RPMI8226 (cell line): ENCODE results near the gene FAM9A.
A peak's percentile ranks its signal among the peaks of the same experiment; 100 is the strongest.

Source experiments
- DNase-seq: peaks from one replicate; pipeline ENCODE4 v3.0.0-alpha.2; 2015

Gene FAM9A

DNA sequence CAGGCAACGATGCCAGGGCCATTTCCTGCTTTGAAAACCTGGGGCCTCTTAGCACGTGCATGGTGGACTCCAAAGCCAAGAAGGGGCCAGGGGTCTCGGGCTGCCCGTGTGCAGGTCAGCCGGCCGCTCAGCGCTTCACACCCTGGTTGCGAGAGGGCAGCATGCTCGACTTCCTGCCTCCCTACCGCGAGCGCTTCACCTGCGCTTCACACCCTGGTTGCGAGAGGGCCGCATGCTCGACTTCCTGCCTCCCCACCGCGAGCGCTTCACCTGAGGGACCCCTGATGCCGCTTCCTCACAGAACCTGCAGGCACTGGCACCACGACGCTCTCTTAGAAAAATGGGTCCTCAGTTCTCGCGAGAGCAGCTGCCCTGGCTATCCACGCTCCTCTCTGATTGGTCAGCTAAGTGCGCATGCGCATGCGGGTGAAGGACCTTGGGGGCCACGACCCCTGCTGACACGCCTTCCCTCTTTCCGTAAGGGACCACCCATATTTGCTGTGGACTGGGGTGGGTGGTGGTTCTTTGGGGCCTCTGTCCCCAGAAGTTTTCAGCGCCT, at the start of gene FAM9A:
Gene FAM9A (minus strand): TSS at position 343 of the 559 bp plus-strand sequence. CDS start 1,212 bp downstream, outside the sequence.
- no peak for DNase-seq

GRCh38 chrX:8850478-8850877, 49.3 kb upstream of the FAM9A start:
- DNase-seq: no peak

DNA sequence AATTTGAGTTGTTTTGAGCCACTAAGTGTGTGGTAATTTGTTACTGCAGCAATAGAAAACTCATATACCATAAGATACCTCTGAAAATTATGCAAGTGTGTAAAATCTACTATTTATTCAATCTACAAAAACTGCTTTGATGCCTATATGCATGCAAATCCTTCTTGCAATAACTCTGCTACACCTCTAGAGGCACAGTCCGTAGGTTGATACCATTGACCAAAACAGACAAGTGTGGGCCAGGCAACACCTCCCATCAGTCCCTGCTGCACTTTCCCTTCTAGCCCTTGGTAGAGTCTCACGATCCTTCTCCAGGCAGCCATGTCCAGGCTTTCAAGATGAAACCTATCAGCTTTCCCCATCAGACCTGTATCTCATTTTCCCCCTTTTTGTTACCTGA, 48.8 kb upstream of the FAM9A start:
- peak; percentile 4 for DNase-seq

GRCh38 chrX:8849458-8849857, 48.3 kb upstream of the FAM9A start:
- no peak for DNase-seq

DNA sequence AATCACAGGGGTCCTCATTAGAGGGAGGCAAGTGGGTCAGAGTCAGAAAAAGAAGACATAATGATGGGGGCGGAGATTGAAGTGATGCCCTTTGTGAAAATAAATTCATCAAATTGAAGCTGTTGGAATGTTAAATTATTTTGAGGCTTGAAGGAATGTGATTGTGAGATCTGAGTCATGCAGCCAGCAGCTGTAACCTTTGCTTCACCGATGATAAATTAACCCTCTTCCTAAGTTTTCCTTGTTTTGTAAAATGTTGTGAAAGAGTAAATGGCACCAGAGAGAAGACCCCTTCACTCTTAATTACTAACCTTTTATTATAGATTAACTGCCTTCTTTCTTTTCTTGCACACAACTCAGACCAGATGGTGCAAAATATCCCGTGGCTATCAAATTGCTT, 47.7 kb upstream of the FAM9A start:
- no peak for DNase-seq

GRCh38 chrX:8848441-8848840, 47.3 kb upstream of the FAM9A start:
- DNase-seq: no peak

DNA sequence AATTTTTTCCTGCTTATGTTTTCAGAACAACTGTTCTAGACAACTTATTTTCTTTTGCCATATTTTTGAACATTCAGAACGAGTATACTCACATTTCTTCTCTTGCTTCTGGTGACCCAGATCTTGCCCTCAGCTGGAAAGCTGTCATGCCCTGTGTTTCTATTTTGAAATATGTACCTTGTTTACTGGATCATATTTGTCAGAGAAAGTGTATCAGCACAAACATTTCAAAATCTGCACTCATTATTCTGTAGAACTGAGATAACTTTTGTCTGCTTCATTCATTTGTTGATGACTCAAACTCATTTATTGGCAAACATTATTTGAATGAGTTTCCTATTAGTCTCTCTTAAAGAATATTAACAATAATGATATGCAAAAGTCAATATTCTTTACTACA, 46.2 kb upstream of the FAM9A start:
- no peak for DNase-seq

GRCh38 chrX:8846266-8846665, 45.1 kb upstream of the FAM9A start:
- DNase-seq: no peak

- DNase-seq: no peak
Observed at GRCh38 chrX:8845469-8845868, 44.3 kb upstream of the FAM9A start.

- no peak for DNase-seq
Observed at GRCh38 chrX:8845060-8845459, 43.9 kb upstream of the FAM9A start.

DNA sequence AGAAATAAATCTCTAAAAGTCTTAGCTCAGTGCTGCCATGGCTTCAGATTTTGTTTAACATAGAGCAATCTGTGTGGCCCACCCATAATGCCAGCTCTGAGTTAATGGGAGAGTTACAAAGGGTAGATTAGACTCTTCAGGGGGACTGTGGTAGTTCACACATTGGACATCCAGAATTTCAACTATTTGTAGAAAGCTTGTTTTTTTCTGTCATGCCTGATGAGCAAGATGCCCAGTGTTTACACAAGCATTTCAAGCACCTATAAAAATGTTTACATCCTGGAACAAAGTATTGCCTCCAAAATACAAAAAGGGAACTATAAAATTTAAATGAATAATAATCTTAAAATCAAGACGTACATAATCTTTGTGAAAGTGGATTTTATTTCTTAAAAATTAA, 43.0 kb upstream of the FAM9A start:
- DNase-seq: no peak

GRCh38 chrX:8841911-8842310, 40.7 kb upstream of the FAM9A start:
- no peak for DNase-seq

DNA sequence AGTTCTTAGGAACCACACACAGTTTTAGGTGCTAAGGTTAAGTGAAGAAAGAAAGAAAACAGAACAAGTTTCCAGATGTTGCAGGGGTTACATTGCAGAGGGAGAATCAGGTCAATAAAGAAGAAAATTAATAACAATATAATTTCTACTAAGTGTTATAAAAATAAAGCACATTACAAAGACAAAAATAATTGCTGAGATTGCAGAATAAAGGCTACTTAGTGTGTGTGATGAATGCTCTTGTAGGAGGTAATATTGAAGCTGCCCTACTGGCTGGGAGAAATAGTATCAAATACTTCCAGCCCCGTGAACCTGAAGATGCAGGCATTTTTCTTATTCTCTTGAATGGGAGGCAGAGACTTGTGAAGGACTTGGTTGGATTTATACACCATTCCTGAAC, 33.2 kb upstream of the FAM9A start:
- DNase-seq: no peak

- DNase-seq: no peak
Observed at GRCh38 chrX:8832582-8833378, 31.6 kb upstream of the FAM9A start.

DNA sequence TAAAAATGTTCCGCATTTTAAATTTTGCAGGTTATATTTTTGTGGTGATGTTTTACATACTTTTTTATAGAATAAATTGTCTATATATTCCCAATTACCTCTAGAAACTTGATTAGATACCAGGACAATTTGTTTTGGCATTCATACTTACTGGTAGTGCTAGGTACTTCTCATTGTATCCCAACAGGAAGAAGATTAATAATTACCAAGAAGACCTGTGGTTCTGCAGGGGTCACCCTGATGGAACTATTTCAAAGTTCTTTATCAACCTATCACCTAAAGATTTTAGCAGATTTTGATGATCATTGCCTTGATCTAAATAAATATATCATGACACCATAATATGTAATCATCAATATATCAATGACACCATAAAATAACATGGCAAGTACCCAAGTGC, 22.5 kb upstream of the FAM9A start:
- DNase-seq: no peak

- no peak for DNase-seq
Observed at GRCh38 chrX:8822002-8822401, 20.8 kb upstream of the FAM9A start.

- DNase-seq: no peak
Observed at GRCh38 chrX:8820910-8821527, 19.8 kb upstream of the FAM9A start.

DNA sequence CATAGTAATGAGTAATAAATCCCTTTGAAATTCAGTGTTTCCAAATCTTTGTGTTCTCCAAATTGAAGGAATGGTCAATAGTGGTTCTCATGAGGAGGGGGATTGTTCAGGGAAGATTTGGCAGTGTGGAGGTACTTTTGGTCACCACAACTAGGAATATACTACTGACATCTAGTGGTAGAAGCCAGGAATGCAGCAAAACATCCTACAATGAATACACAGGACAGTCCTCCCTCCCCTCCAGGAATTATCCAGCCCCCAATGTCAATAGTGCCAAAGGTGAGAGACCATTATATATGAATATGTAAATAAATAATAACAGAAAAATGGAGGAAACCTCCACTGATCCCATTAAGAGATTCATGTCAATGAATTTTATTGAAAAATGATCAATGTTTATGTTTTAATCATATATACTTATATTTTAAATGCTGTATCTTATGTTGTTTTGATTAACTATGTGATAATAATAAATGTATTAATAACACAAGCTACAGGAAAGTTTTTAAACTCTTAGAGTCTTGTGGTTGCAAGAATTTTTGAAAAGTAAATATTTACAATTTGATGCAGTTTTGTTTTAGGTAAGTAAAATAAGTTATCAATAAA, 14.4 kb upstream of the FAM9A start:
- DNase-seq: peak; percentile 38

DNA sequence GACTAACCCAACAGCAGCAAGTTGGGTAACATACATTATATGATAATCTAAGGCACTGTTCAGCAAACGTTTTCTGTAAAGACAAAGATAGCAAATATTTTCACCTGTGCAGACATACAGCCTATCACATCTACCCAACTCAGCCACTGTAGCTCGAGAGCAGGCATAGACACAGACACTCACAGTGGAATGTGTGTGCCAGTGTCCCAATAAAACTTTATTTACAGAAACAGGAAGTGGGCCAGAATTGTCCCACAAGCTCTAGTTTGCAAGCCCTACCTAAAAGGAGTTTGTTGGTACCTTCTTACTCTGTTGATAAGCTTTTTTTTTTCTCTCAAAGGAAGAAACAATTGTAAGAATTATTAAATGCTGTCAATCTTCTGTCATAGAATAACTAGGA, 11.9 kb upstream of the FAM9A start:
- no peak for DNase-seq

DNA sequence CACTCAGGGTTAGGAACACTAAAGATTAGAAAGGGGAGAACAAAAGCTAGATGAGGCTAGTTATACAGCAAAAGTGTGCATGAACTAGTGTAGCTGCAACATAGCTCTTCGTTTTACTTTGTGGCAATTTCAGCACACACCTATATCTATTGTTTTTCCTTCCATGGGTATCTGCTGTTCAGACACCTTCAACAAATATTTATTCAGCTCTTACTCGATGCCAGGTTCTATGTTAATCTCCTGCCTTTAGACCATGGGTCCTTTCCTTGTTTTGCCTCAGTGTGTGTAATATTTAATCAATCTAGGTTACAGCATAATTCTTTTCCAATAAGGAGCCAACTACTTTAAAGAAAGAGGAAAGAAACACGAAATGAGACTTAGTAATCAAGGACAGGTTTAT, 10.4 kb upstream of the FAM9A start:
- no peak for DNase-seq

DNA sequence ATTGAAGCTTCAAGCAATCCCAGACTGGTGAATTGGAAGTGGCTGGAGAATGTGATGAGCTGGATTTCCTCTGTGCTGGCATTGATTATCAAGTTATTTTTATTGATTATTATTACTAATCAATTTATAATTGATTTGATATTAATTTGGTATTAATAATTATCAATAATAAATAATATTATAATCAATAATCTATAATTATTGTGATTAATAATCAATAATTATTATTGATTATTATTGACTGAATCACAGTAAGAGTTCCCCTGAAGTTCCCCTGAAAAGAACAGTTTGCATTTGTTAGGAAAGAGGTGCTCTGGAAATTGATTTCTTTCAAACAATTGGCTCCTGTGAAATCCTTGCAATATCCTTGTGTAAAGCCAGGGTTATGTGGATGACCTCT, 7.5 kb upstream of the FAM9A start:
- DNase-seq: no peak

DNA sequence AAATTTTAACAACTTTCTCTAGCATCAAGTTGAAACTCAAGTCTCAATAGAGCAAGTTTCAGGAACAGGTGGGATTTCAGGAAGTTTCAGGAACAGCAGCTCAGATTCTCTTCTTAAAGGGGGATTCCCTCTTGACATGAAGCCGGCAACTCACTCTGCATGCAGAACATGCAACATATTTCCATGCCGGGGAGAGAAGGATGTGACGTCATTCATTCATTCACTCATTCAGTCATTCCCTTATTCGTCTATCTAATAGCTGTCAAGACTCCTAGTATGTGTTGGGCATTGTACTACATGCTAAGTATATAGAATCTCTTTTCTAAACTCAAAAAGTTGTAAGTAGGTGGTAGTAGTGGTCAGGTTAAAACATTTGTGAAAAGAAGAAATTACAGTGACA, 4.8 kb upstream of the FAM9A start:
- no peak for DNase-seq

DNA sequence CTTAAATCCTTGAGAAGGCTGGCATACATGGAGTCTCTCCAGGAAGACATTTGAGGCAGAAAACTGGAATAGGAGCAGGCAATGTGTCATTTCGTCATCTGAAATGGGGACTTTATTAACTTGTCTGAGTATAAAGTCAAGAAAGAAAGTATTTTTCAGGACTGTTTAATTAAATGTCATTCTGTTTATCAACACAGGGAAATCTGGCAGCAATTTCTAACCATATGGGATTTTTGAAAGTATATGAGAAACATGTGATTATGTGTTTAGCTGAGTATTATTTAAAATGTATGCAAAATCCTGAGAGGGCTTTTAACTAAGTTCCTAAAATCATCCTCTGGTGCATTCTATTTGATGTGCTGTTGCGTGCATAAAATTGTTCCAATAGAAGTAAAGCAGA, 3.9 kb upstream of the FAM9A start:
- no peak for DNase-seq

- no peak for DNase-seq
Observed at GRCh38 chrX:8803326-8803725, 2.1 kb upstream of the FAM9A start.
